ENCODE data around the gene SHISAL1.

DNA sequence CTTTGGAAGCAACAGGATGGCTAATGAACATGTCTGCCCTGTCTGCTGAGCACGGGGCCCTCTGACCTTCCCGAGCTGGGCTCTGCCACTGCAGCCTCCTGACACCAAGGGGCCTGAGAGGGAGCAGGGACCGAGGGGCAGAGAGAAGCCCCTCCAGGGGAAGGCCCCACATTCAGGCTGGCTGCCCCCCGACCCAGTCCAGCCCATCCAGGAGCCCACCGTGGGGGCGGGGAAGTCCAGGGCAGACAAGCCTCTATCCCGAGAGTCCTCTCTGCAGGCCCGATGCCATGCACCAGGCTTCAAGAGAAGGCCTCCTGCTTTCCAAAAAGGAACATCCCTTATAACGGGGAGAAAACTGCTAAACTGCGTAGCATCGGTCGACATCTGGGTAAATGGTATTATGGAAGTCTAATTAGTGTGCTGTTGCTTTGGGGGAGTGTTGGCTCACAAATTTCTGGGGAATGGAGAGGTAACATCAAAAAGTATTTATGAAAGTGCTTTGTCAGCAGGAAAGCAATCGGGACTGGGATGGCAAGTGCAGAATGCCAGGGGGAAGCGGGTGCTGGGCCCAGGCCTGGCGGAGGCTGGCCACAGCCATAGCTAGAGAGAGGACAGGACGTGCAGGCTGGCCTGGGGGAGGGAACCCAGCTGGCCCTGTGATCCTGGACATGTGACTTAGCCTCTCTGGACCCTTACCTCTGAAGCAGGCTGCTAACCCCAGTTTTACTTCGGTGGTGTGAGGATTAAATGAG lies 5.3 kb upstream of the SHISAL1 start:
- no peak for TF ChIP-seq EP300 (IDR thresholded peaks at IDR 0.05)
- TF ChIP-seq, protein P1, sequence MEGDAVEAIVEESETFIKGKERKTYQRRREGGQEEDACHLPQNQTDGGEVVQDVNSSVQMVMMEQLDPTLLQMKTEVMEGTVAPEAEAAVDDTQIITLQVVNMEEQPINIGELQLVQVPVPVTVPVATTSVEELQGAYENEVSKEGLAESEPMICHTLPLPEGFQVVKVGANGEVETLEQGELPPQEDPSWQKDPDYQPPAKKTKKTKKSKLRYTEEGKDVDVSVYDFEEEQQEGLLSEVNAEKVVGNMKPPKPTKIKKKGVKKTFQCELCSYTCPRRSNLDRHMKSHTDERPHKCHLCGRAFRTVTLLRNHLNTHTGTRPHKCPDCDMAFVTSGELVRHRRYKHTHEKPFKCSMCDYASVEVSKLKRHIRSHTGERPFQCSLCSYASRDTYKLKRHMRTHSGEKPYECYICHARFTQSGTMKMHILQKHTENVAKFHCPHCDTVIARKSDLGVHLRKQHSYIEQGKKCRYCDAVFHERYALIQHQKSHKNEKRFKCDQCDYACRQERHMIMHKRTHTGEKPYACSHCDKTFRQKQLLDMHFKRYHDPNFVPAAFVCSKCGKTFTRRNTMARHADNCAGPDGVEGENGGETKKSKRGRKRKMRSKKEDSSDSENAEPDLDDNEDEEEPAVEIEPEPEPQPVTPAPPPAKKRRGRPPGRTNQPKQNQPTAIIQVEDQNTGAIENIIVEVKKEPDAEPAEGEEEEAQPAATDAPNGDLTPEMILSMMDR (IDR thresholded peaks at IDR 0.05), result no peak
